GM06990 (cell line): ENCODE results near the gene CCDC85C.

ENCODE experiments used
- DNase-seq: peaks from one replicate; pipeline ENCODE4 v3.0.0-alpha.2; 2011; ENCODE audit not compliant: insufficient read length; ENCODE audit errors: extremely low read depth
- H3K27me3 ChIP-seq: replicated peaks from 2 replicates; pipeline ENCODE4 v1.6.0; 2011; ENCODE audit warnings: low read length; ENCODE audit not compliant: control insufficient read depth, insufficient read depth
- H3K36me3 ChIP-seq: 2 replicates; pipeline ENCODE4 v1.5.1; 2011; ENCODE audit warnings: low read length; ENCODE audit not compliant: control insufficient read depth, insufficient read depth
- H3K4me3 ChIP-seq: replicated peaks from 2 replicates; pipeline ENCODE4 v1.5.1; 2011; ENCODE audit warnings: low read depth, mild to moderate bottlenecking, control low read depth, low read length
- TF ChIP-seq, protein P1 (sequence below): IDR thresholded peaks from 2 replicates; pipeline ENCODE4 v1.5.1; 2011; ENCODE audit warnings: low read length, control low read depth, mild to moderate bottlenecking, inconsistent platforms; ENCODE audit not compliant: insufficient read depth, poor library complexity, severe bottlenecking

The CCDC85C gene

DNA sequence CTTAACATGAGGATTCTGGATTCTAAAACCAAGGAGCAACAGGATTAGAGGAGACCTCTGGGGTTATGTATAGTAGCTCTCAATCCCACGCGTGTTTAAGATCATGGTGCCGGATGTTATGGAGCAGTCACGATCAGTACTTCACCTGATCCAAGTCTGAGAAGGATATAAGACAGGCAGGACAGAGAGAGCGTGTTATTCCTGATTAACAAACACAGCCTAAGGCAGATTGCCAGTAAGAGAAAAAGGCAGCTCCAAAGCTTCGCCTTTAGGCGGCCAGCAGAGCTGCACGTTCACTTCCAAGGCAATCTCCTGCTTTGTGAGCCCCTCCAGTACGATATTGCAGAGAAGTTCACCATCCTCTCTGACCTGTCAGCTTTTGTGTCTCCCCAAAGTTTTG is 128.8 kb downstream of the CCDC85C start:
- Histone ChIP-seq H3K4me3 (no peak overlapping the region), H3K36me3 (no peaks in the 10 kb centered on the region), H3K27me3 (no peaks in the 10 kb centered on the region)
- no peak for DNase-seq
- TF ChIP-seq, protein P1, sequence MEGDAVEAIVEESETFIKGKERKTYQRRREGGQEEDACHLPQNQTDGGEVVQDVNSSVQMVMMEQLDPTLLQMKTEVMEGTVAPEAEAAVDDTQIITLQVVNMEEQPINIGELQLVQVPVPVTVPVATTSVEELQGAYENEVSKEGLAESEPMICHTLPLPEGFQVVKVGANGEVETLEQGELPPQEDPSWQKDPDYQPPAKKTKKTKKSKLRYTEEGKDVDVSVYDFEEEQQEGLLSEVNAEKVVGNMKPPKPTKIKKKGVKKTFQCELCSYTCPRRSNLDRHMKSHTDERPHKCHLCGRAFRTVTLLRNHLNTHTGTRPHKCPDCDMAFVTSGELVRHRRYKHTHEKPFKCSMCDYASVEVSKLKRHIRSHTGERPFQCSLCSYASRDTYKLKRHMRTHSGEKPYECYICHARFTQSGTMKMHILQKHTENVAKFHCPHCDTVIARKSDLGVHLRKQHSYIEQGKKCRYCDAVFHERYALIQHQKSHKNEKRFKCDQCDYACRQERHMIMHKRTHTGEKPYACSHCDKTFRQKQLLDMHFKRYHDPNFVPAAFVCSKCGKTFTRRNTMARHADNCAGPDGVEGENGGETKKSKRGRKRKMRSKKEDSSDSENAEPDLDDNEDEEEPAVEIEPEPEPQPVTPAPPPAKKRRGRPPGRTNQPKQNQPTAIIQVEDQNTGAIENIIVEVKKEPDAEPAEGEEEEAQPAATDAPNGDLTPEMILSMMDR = no peak

DNA sequence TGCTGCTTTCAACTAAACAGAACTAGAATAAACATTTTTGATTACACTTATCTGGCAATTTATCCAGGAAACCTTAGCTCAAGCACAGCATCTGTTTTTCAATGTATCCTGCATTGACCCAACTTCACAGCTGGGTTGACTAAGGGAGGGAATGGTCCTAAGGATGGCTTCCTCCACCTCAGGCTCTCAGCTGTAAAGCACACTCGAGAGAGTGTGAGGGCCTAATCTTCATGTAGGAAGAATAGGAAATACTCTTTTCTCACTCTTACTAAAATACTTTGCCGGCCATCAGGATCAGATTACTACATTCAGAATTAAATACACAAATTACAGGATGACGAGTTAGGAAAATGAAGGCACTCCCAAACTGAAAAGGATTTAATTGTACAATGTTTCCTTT is 130.5 kb downstream of the CCDC85C start:
- TF ChIP-seq, protein P1 = no peak
- H3K36me3 ChIP-seq = no peaks in the 10 kb centered on the region
- no peaks in the 10 kb centered on the region for H3K27me3 ChIP-seq
- no peak for DNase-seq
- no peak overlapping the region for H3K4me3 ChIP-seq

DNA sequence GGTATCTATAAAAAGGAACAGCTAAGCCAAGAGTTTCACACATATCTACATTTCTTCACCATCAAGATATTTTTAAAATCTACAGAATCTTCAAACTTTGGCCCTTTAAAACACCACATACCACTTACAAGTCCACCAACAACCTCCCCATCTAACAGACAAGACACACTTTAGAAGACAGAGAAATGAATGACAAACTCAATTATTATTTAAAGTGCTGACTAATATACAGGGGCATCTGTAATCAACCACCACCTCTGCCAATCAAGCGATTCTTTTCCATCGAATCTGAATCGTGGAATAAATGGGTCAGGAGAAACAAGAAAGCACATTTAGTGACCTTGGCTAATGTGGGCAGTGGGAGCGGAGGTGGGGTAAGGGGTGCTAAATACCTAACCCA is 131.1 kb downstream of the CCDC85C start:
- Histone ChIP-seq H3K4me3 (no peak overlapping the region), H3K36me3 (no peaks in the 10 kb centered on the region), H3K27me3 (no peaks in the 10 kb centered on the region)
- TF ChIP-seq, protein P1 = no peak
- DNase-seq = no peak

DNA sequence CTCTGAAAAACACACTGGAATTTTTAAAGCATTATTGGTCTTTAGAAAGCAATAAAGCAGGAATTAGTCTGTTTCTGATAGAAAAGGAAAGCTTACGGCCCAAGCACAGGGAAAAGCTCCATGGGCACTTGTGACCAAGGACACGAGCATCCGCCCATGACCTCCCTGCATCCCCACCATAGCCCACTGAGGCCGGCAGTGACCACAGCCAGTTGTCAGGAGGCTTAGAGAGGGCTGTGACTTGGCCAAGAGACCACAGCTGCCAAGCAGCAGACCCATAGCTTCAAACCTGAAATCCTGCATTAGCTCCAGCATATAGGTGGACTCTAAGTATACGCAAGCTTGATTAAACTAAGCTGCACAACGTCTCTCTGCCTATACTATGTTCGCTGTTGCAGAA is 132.3 kb downstream of the CCDC85C start:
- H3K4me3 ChIP-seq = no peak overlapping the region
- H3K36me3 ChIP-seq = no peaks in the 10 kb centered on the region
- TF ChIP-seq, protein P1 = no peak

DNA sequence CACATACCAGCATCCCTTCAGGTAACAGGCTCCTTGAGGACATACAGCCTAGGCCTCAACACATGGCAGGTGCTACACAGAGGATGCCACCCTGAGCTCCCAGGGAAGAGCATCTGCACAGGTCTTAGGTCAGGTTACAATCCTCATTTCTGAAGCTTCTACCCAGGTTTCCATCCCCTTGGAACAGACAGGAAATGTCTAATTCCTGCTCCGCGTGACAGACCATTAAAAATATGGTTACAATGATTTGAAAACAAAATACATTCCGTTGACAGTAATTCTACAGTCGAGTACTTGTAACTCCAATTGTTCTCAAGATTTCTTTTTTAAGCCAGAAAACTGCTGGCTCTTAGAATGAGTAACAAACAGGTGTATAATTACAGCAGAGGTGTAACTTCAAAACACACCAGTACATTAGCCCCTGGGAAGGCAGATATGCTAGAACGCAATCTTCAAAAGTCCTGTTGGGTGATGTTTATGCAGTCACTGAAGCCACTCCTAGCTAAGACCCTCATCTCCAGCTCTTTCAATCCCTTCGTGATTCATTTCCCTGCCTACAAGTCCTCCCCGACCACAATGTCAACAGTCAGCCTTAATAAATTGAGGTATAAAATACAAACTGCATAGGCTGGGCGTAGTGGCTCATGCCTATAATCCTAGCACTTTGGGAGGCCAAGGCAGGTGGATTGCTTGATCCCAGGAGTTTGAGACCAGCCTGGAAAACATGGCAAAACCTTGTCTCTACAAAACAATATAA is 135.0 kb downstream of the CCDC85C start:
- no peaks in the 10 kb centered on the region for H3K36me3 ChIP-seq
- DNase-seq = no peak
- H3K27me3 ChIP-seq = no peaks in the 10 kb centered on the region
- TF ChIP-seq, protein P1 = no peak
- no peak overlapping the region for H3K4me3 ChIP-seq

More for the DNA sequence above, 132.3 kb downstream of the CCDC85C start:
- no peaks in the 10 kb centered on the region for H3K27me3 ChIP-seq
- DNase-seq = no peak
